Calu3 (cell line): Measurements from ENCODE around the gene CPAMD8. TPM values are rescaled to one million over a fixed set of nuclear protein-coding genes. Genes with fewer than 3 reads are reported as not detected.

Experiments used
- BruUV-seq: library from RNA; stranded (reverse); fragments of 400-500 nt; replicated peaks from 2 replicates; lab custom pipeline; 2021; lab: Mats Ljungman, UMichigan
- CTCF ChIA-PET: fragments of 300-600 bp; sonication (Branson Sonifier 250); formaldehyde crosslinking; loops from one replicate; lab custom pipeline; 2022; ENCODE audit warnings: antibody characterized with exemption; lab: Charles Lee
- DNase-seq: peaks from one replicate; pipeline ENCODE4 v3.0.0; 2022
- H3K27ac Mint-ChIP-seq: one replicate; pipeline ENCODE4 v1.8.0; 2022; ENCODE audit warnings: mixed read lengths; ENCODE audit not compliant: unreplicated experiment
- H3K27me3 Mint-ChIP-seq: one replicate; pipeline ENCODE4 v1.8.0; 2022; ENCODE audit warnings: mixed read lengths; ENCODE audit not compliant: unreplicated experiment
- H3K36me3 Mint-ChIP-seq: one replicate; pipeline ENCODE4 v1.8.0; 2022; ENCODE audit warnings: mild to moderate bottlenecking, moderate library complexity, mixed read lengths; ENCODE audit not compliant: insufficient read depth, unreplicated experiment
- H3K4me1 Mint-ChIP-seq: one replicate; pipeline ENCODE4 v1.8.0; 2022; ENCODE audit warnings: mild to moderate bottlenecking, low read depth, mixed read lengths; ENCODE audit not compliant: unreplicated experiment
- H3K4me3 Mint-ChIP-seq: one replicate; pipeline ENCODE4 v1.8.0; 2022; ENCODE audit warnings: mild to moderate bottlenecking, low read depth, moderate library complexity, mixed read lengths; ENCODE audit not compliant: unreplicated experiment
- H3K9me3 Mint-ChIP-seq: one replicate; pipeline ENCODE4 v1.8.0; 2022; ENCODE audit warnings: low read depth, mixed read lengths; ENCODE audit not compliant: unreplicated experiment
- intact Hi-C: fragments of 100-400 bp; cut with micrococcal nuclease; formaldehyde crosslinking; loops from one replicate; pipeline ENCODE4 v1.10.0; 2022; ENCODE audit not compliant: unreplicated experiment
- total RNA-seq: library from RNA; stranded (reverse); gene quantifications from 2 replicates; pipeline ENCODE4 v1.2.3, GENCODE V29; 2022
- TF ChIP-seq, protein P1 (sequence below): fragments of 200-600 bp; IDR thresholded peaks from one replicate; pipeline ENCODE4 v1.8.0; 2022; ENCODE audit warnings: antibody characterized with exemption; ENCODE audit not compliant: unreplicated experiment

CPAMD8 gene
- total RNA-seq, 1 experiment from 2014 or later: 5.8 TPM

DNA sequence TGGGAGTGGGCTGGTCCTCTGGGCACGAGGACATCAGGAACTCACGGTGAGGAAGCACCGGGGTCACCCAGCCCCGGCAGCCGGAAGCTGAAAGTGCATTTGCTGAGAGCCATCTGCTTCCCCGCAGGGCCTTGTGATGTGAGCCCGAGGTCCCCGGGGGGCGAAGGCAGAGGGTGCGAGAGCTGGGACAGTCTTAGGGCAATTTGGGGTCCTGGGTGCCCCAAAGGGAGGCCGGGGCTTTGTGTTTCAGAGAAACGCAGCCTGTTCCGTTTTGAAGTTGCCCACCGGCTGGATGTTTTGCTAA, 133.0 kb downstream of the CPAMD8 start:
- intact Hi-C loops: loop anchor here (10.0 kb wide), 1 partner anchor 179 kb away; the partner anchor contains the start of gene NWD1

DNA sequence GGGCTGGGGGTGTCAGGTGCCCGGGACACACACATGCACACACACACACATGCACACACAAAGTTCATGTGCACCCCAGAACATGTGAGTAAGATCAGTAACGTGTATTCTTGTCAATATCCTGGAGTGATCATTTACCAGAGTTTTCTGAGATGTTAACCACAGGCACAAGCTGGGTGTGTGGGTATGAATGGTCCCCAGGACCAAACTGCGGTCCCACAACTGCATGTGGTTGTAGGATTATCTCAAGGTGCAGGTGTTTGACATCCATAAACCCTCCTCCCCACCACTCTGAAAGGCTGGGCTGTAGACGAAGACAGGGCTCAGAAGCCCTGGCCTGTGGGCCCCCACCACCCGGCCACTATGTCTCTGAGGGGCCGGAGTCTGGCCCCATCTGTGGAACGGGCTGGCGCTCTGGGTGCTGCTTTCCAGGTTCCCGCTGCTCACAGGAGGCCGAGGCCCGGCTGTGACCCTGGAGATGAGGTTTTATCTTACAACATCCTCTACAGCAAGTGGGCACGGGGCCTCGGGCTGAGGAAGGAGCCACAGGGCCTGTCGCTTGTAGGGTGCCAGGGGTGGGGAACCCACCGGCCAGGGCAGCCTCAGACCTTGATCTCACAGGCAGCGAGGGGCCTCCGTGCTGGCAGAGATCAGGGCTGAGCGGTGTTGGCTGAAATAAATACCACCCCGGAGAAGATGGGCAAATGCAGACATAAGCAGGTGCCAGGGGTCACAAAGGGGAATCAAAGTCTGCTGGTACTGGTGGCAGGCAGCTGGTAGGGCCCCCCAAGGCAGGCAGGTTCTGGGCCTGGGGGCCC, 133.5 kb downstream of the CPAMD8 start:
- H3K4me3 Mint-ChIP-seq: no peak overlapping the region
- H3K27ac Mint-ChIP-seq: no peak overlapping the region
- BruUV-seq: no TSS peak
- peaks cover 11% of the 10 kb centered on the region for H3K27me3 Mint-ChIP-seq
- intact Hi-C loops: loop anchor here (10.0 kb wide), 1 partner anchor 178 kb away; the partner anchor contains the start of gene NWD1
- TF ChIP-seq, protein P1, sequence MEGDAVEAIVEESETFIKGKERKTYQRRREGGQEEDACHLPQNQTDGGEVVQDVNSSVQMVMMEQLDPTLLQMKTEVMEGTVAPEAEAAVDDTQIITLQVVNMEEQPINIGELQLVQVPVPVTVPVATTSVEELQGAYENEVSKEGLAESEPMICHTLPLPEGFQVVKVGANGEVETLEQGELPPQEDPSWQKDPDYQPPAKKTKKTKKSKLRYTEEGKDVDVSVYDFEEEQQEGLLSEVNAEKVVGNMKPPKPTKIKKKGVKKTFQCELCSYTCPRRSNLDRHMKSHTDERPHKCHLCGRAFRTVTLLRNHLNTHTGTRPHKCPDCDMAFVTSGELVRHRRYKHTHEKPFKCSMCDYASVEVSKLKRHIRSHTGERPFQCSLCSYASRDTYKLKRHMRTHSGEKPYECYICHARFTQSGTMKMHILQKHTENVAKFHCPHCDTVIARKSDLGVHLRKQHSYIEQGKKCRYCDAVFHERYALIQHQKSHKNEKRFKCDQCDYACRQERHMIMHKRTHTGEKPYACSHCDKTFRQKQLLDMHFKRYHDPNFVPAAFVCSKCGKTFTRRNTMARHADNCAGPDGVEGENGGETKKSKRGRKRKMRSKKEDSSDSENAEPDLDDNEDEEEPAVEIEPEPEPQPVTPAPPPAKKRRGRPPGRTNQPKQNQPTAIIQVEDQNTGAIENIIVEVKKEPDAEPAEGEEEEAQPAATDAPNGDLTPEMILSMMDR: no peak
- DNase-seq: no peak
- H3K36me3 Mint-ChIP-seq: no peaks in the 10 kb centered on the region
- CTCF ChIA-PET: no interaction called here
- H3K4me1 Mint-ChIP-seq: no peaks in the 10 kb centered on the region
- H3K9me3 Mint-ChIP-seq: no peaks in the 10 kb centered on the region

More for the DNA sequence above, 133.0 kb downstream of the CPAMD8 start:
- CTCF ChIA-PET: no interaction called here
- no peaks in the 10 kb centered on the region for H3K4me1 Mint-ChIP-seq
- DNase-seq: no peak
- H3K27me3 Mint-ChIP-seq: peaks cover 11% of the 10 kb centered on the region
- H3K36me3 Mint-ChIP-seq: peaks cover 4% of the 10 kb centered on the region
- no peaks in the 10 kb centered on the region for H3K9me3 Mint-ChIP-seq
- TF ChIP-seq, protein P1: no peak
- no peak overlapping the region for H3K4me3 Mint-ChIP-seq
- H3K27ac Mint-ChIP-seq: no peak overlapping the region
- no TSS peak for BruUV-seq

DNA sequence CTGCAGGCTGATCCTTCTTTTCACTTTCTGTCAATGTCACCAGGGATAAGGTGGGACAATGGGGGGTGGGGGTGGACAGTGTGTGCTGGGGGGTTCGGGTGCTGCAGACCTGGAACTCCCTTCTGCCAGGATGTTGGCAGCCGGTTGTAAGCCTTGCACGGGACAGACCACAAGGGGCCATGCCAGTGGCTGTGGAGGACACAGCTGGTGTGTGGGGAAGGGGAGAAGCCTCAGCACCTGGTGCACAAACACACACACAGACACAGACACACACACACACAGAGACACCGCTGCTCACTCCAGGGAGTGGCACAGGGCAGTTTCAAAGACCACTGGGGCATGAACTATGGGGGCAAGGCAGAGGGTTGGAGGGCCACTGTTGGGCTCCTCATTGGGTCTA, 134.2 kb downstream of the CPAMD8 start:
- no peaks in the 10 kb centered on the region for H3K9me3 Mint-ChIP-seq
- no peak for DNase-seq
- no peaks in the 10 kb centered on the region for H3K36me3 Mint-ChIP-seq
- peaks cover 11% of the 10 kb centered on the region for H3K27me3 Mint-ChIP-seq
- TF ChIP-seq, protein P1: no peak
- no TSS peak for BruUV-seq
- no peak overlapping the region for H3K27ac Mint-ChIP-seq
- no peak overlapping the region for H3K4me3 Mint-ChIP-seq
- H3K4me1 Mint-ChIP-seq: no peaks in the 10 kb centered on the region
- CTCF ChIA-PET: no interaction called here
- intact Hi-C loops: loop anchor here (10.0 kb wide), 1 partner anchor 178 kb away; the partner anchor contains the start of gene NWD1

DNA sequence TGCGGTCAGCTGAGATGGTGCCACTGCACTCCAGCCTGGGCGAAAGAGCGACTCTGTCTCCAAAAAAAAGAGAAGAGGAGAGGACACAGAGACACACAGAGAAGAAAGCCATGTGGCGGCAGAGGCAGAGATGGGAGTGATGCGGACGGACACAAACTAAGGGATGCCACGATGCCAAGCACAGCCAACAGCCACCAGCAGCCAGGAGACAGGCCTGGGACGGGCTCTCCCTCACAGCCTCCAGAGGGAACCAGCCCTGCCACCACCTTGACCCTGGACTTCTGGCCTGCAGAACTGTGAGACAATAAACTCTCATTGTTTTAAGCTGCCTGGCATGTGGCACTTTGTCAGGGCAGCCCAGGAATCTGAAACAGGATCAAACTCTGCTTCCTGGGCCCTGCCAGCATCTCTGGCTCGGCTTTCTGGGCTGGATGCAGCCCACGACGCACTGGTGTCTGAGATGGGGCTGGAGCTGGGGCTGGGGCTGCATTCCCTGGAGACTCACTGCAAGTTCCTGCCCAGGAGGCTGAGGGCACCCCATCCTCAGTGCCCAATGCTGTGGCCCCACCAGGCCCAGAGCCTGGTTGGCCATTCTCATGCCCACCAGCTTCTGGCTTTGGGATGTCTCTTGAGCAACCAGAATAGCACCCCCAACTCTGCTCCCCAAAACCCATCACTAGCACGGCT, 134.8 kb downstream of the CPAMD8 start:
- TF ChIP-seq, protein P1: no peak
- Mint-ChIP-seq H3K4me3 (no peak overlapping the region), H3K27me3 (peaks cover 11% of the 10 kb centered on the region), H3K36me3 (no peaks in the 10 kb centered on the region), H3K4me1 (no peaks in the 10 kb centered on the region), H3K9me3 (no peaks in the 10 kb centered on the region), H3K27ac (no peak overlapping the region)
- BruUV-seq: no TSS peak
- CTCF ChIA-PET: no interaction called here
- intact Hi-C loops: loop anchor here (10.0 kb wide), 1 partner anchor 177 kb away; the partner anchor contains the start of gene NWD1
- no peak for DNase-seq
